Osteoblast (primary cell): ENCODE measurements around the gene RSPH3. TPM values are rescaled to one million over a fixed set of nuclear protein-coding genes. Genes with fewer than 3 reads are reported as not detected.

Experiments
- DNase-seq: peaks from one replicate; pipeline ENCODE4 v3.0.0; 2011; ENCODE audit warnings: low spot score, mixed read lengths; ENCODE audit not compliant: insufficient read length; ENCODE audit errors: missing footprints
- H2AFZ ChIP-seq: 2 replicates; pipeline ENCODE4 v1.6.0; 2011; ENCODE audit warnings: mild to moderate bottlenecking, low read length
- H3K27ac ChIP-seq: 2 replicates; pipeline ENCODE4 v1.5.1; 2011; ENCODE audit warnings: mild to moderate bottlenecking, low read depth, low read length, moderate library complexity
- H3K27me3 ChIP-seq: 2 replicates; pipeline ENCODE4 v1.6.0; 2012; ENCODE audit warnings: mild to moderate bottlenecking, control low read depth, inconsistent platforms, low read length, moderate library complexity; ENCODE audit not compliant: insufficient read depth
- H3K36me3 ChIP-seq: 2 replicates; pipeline ENCODE4 v1.5.1; 2011; ENCODE audit warnings: mild to moderate bottlenecking, low read length, control low read depth, moderate library complexity; ENCODE audit not compliant: insufficient read depth
- H3K4me1 ChIP-seq: 2 replicates; pipeline ENCODE4 v1.5.1; 2011; ENCODE audit warnings: mild to moderate bottlenecking, low read length, control low read depth, moderate library complexity; ENCODE audit not compliant: insufficient read depth
- H3K4me2 ChIP-seq: 2 replicates; pipeline ENCODE4 v1.6.0; 2011; ENCODE audit warnings: mild to moderate bottlenecking, low read length; ENCODE audit not compliant: insufficient read depth
- H3K4me3 ChIP-seq: fragments of 200-600 bp; sonication (generic); 3 replicates; pipeline ENCODE4 v1.5.1; 2012; ENCODE audit warnings: mild to moderate bottlenecking, low read length, inconsistent platforms; ENCODE audit not compliant: insufficient read depth
- H3K79me2 ChIP-seq: 2 replicates; pipeline ENCODE4 v1.6.0; 2012; ENCODE audit warnings: mild to moderate bottlenecking, low read length, control low read depth, inconsistent platforms; ENCODE audit not compliant: insufficient read depth
- H3K9me3 ChIP-seq: 2 replicates; pipeline ENCODE4 v1.5.1; 2011; ENCODE audit warnings: low read depth, low read length, control low read depth
- H4K20me1 ChIP-seq: 2 replicates; pipeline ENCODE4 v1.6.0; 2012; ENCODE audit warnings: mild to moderate bottlenecking, low read length, control low read depth; ENCODE audit not compliant: insufficient read depth
- total RNA-seq: library from RNA; depleted of rRNA; stranded (reverse); fragments of >200 nt; gene quantifications from 2 replicates; pipeline ENCODE4 v1.2.3, GENCODE V29; 2012
- TF ChIP-seq, protein P1 (sequence below): IDR thresholded peaks from 2 replicates; pipeline ENCODE4 v1.5.1; 2011; ENCODE audit warnings: mild to moderate bottlenecking, low read depth, low read length, moderate library complexity; ENCODE audit errors: extremely low read depth

Gene RSPH3
- total RNA-seq, 1 donor, result 8.3 TPM

- DNase-seq, result no peak
- H3K79me2 ChIP-seq, result no peaks in the 10 kb centered on the region
- no peak overlapping the region for H3K4me2 ChIP-seq
- H3K4me1 ChIP-seq, result no peaks in the 10 kb centered on the region
- H3K36me3 ChIP-seq, result peaks cover 4% of the 10 kb centered on the region
- TF ChIP-seq, protein P1, sequence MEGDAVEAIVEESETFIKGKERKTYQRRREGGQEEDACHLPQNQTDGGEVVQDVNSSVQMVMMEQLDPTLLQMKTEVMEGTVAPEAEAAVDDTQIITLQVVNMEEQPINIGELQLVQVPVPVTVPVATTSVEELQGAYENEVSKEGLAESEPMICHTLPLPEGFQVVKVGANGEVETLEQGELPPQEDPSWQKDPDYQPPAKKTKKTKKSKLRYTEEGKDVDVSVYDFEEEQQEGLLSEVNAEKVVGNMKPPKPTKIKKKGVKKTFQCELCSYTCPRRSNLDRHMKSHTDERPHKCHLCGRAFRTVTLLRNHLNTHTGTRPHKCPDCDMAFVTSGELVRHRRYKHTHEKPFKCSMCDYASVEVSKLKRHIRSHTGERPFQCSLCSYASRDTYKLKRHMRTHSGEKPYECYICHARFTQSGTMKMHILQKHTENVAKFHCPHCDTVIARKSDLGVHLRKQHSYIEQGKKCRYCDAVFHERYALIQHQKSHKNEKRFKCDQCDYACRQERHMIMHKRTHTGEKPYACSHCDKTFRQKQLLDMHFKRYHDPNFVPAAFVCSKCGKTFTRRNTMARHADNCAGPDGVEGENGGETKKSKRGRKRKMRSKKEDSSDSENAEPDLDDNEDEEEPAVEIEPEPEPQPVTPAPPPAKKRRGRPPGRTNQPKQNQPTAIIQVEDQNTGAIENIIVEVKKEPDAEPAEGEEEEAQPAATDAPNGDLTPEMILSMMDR, result no peak
- no peaks in the 10 kb centered on the region for H3K9me3 ChIP-seq
- H3K27me3 ChIP-seq, result no peaks in the 10 kb centered on the region
- H3K27ac ChIP-seq, result no peak overlapping the region
- no peak overlapping the region for H3K4me3 ChIP-seq
- no peak overlapping the region for H2AFZ ChIP-seq
- H4K20me1 ChIP-seq, result no peaks in the 10 kb centered on the region
Measured at GRCh38 chr6:158988477-158988876, 11.5 kb downstream of the RSPH3 start.

DNA sequence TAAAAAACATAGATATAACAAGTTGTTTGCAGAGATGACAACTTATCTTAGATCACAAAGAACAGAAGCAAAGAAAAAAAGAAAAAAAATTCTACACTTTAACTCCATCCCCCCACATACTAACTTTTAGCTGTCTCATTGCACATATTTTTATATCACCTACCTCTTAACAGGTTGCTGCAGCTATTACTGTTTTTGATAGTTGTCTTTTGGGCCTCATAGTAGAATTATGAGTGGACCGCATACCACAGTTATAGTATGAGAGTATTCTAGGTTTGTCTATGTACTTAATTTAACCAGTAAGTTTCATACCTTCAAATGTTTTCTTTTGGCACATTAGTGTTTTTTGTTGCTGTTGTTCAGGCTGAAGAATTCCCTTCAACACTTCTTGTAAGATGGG lies 12.3 kb downstream of the RSPH3 start:
- Histone ChIP-seq H3K27me3 (no peaks in the 10 kb centered on the region), H3K4me3 (no peak overlapping the region), H3K4me2 (no peak overlapping the region), H3K36me3 (peaks cover 3% of the 10 kb centered on the region), H2AFZ (no peak overlapping the region), H3K27ac (no peak overlapping the region), H3K9me3 (no peaks in the 10 kb centered on the region), H3K4me1 (no peaks in the 10 kb centered on the region), H3K79me2 (no peaks in the 10 kb centered on the region), H4K20me1 (no peaks in the 10 kb centered on the region)
- no peak for DNase-seq
- TF ChIP-seq, protein P1, result no peak

DNA sequence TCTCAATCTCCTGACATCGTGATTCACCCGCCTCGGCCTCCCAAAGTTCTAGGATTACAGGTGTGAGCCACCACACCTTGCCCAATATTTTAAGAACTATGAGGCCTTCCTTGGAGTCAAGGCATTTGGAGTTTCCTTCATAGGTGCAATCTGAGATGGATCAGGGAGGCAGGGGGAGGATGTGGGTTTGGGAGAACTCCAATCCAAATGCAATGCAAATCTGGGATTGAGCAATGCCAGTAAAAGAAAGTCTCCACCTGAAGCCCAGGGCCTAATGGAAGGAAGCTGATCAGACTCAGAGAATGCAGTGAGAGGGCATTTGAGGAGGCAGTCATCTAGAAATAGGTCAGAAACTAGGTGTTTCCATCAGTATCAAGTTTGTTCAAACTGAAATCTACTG lies 21.2 kb downstream of the RSPH3 start:
- no peaks in the 10 kb centered on the region for H3K9me3 ChIP-seq
- no peaks in the 10 kb centered on the region for H3K27me3 ChIP-seq
- no peak overlapping the region for H3K4me3 ChIP-seq
- H3K4me1 ChIP-seq, result peaks cover 4% of the 10 kb centered on the region
- no peak for DNase-seq
- no peak overlapping the region for H3K27ac ChIP-seq
- H2AFZ ChIP-seq, result no peak overlapping the region
- TF ChIP-seq, protein P1, result no peak
- H3K79me2 ChIP-seq, result no peaks in the 10 kb centered on the region
- H3K36me3 ChIP-seq, result peaks cover 3% of the 10 kb centered on the region
- H3K4me2 ChIP-seq, result no peak overlapping the region
- no peaks in the 10 kb centered on the region for H4K20me1 ChIP-seq

- H3K36me3 ChIP-seq, result peaks cover 3% of the 10 kb centered on the region
- H3K27ac ChIP-seq, result no peak overlapping the region
- TF ChIP-seq, protein P1, result no peak
- H2AFZ ChIP-seq, result no peak overlapping the region
- H3K27me3 ChIP-seq, result no peaks in the 10 kb centered on the region
- no peak overlapping the region for H3K4me2 ChIP-seq
- peaks cover 4% of the 10 kb centered on the region for H3K4me1 ChIP-seq
- H3K79me2 ChIP-seq, result no peaks in the 10 kb centered on the region
- peak; percentile 25 for DNase-seq
- no peak overlapping the region for H3K4me3 ChIP-seq
- H4K20me1 ChIP-seq, result no peaks in the 10 kb centered on the region
- H3K9me3 ChIP-seq, result no peaks in the 10 kb centered on the region
Measured at GRCh38 chr6:158977382-158977781, 22.6 kb downstream of the RSPH3 start.
